SW480 (cell line): ENCODE data around the gene CHST15.

Experiments used
- DNase-seq: peaks from one replicate; pipeline ENCODE4 v3.0.0-alpha.2; 2016; ENCODE audit warnings: low spot score

Gene CHST15

GRCh38 chr10:124081547-124082140, 11.8 kb downstream of the CHST15 start:
- no peak for DNase-seq

- no peak for DNase-seq
These were observed 13.5 kb downstream of the CHST15 start for GRCh38 chr10:124079864-124080263.

GRCh38 chr10:124078714-124079113, 14.7 kb downstream of the CHST15 start:
- no peak for DNase-seq

DNA sequence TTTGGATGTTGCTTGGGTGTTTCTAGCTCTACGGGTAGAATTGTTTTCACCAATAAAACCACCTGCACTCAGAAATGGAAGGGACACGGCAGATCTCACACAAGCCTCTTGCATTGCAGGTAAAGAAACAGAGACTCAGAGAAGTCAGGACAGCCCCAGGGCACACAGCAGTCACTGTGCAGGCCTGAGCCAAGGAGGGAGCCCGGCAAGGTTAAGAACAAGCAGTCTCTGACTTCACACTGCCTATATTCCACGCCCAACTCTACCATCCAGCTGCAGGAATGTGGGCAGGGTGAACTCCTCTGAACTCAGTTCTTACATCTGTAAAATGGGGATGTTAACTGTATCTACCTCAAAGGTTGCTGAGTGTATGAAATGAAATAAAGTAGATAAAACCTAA, 15.4 kb downstream of the CHST15 start:
- DNase-seq = no peak

DNA sequence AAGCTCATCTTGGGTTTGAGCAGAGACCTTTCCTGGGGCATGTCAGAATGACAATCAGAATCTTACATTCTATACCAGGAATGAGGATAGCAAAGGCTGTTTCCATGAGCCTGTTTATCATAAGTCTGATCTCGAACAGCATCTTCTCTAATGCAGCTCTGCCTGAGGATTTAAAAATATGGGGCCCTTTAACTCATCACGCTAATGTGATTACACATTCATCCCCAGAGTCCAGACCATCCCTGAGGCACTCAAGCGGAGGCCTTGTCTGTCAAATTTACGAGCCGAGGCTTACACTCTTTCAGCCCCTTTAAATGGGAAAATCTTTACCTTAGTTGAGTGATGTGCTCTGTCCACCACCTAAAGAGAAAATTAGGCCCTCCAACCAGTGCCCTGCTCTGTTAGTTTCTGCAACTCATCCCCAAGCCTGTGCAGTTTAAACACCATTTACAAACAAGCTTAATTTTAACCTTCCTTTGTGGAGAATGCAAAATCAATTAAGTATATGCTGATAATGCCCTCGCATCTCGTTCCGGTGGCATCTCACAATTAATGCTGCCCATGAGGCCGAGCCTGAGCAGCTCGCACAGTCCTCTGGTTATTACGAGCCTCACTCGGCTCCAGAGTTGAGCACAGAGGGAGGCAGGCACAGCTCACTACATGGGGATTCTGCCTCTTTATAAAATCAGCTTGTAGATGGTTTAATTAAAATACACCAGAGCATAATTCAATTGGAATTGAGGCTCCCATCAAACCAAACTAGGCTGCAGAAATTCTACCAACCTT, 16.0 kb downstream of the CHST15 start:
- no peak for DNase-seq

GRCh38 chr10:124076148-124076733, 17.2 kb downstream of the CHST15 start:
- no peak for DNase-seq

GRCh38 chr10:124075231-124075955, 18.0 kb downstream of the CHST15 start:
- DNase-seq = no peak

GRCh38 chr10:124074501-124075109, 18.8 kb downstream of the CHST15 start:
- no peak for DNase-seq

GRCh38 chr10:124073978-124074377, 19.4 kb downstream of the CHST15 start:
- no peak for DNase-seq

- no peak for DNase-seq
These were observed 20.9 kb downstream of the CHST15 start for GRCh38 chr10:124072541-124072940.

GRCh38 chr10:124072106-124072505, 21.3 kb downstream of the CHST15 start:
- DNase-seq = peak; percentile 22

GRCh38 chr10:124071141-124071540, 22.3 kb downstream of the CHST15 start:
- DNase-seq = no peak

DNA sequence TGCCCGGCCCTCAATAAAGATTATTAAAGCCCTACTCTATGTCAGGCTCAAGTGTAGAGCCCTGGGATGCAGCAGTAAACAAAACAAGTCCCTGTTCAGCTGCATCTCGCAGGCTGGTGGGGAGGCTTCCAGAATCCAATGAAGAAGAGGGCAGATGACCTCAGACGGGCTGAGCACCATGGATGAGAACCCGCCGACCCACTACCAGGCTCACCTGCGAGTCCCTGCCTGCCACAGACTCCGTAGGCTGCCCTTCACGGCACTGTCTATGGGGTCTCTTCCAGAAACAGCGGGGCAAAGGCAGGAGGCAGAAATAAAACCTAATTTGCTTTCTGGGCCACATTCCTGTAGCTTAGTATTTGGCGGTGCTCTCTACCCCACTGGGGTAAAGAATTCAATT, 22.7 kb downstream of the CHST15 start:
- no peak for DNase-seq

- no peak for DNase-seq
These were observed 23.8 kb downstream of the CHST15 start for GRCh38 chr10:124069341-124070264.

GRCh38 chr10:124068929-124069328, 24.5 kb downstream of the CHST15 start:
- DNase-seq = no peak

DNA sequence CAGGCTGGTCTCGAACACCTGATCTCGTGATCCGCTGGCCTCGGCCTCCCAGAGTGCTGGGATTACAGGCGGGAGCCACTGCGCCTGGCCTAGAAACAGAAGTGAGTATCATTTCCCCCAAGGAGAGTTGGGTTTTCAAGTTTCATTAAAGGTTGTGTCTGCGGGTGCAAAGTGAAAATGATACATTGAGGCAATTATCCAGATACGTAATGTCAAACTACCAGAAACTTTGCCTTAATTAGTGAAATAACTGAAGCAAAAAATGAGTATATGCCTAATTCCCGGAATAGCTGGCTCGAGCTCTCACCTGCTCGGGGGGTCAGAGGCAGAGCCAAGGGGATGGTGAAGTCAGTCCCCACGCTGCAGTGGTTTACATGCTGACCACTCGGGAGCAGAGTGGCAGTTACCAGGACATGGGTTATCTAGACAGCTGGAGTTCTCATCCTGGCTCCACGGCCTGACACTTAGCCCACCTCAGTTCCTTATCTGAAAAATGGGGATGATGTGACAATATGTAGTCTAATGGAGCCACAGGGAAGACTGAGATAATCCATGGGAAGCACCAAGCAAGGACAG, 25.5 kb downstream of the CHST15 start:
- no peak for DNase-seq

DNA sequence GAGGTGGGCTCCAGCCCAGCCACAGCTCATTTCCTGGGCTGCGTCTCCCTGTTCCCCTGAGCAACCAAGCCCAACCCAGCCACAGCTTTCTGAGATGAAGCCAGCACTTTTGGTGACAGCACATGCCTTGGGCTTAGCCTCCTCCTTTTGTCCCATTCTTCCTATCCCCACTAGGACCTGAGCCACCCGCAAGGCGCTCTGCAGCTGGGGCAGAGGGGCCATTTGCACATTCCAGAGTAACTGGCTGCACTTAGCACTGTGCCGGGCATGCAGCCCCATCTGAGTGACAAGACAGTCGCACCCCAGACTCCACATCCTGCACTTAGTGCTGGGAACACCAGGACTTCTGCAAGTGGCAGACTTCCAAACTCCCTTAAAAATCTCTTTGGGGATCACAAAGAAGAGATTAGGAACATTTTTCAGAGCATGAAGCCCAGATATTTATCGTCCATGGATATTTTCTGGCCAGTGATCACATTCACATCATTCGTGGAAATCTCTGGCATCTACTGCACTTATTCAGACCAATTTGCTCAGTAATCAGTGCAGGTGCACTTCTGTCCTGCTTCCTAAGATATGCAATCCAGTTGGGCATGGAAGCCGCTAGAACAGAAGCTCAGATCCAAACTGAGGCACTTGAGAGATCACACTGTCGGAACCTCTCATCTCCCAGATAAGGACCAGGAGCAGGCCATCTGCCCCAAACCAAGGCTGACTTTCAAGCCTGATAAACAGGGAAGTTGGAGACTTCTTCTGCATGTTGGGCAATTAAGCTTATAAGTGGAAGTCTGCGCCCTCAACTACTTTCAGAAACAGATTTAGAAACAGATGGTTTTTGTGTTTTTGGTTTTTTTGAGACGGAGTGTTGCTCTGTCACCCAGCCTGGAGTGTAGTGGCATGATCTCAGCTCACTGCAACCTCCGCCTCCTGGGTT, 26.4 kb downstream of the CHST15 start:
- no peak for DNase-seq

DNA sequence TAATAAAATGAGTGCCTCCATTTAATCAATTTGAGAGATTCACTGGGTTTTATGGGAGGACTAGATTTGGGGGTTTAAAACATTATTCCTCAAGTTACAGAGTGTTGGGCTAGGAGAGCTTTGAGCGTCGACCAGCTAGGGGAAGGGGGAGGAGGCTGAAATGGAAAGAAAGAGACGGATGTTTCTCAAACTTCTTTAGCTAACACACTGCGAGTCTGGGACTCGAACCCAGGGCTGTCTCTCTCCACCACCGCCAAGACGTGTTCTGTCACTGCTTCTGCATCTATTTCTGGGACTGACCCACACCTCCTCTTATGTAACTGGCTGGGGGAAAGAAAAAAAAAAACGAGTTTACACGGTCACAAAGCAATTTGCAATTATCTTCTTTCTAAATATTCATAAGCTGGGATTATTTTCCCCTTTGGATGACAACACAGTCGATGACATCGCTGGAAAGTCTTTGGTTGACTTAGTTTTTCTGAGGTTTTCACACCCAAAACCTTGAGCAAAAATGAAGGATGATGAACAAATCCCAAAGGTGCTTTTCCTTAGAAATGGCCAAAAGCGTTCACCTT, 27.2 kb downstream of the CHST15 start:
- no peak for DNase-seq

- DNase-seq = no peak
These were observed 27.8 kb downstream of the CHST15 start for GRCh38 chr10:124065382-124066125.
